Esophagus mucosa (tissue), 1 donor: ENCODE measurements around the gene PNMA6E. TPM values are rescaled to one million over a fixed set of nuclear protein-coding genes. Genes with fewer than 3 reads are reported as not detected.

Experiments
- ATAC-seq: fragments of 200-7000 bp; cut with Tn5 transposase; one replicate; pipeline ENCODE4 v1.9.1; 2020
- total RNA-seq: library from RNA; stranded (reverse); gene quantifications from one replicate; pipeline ENCODE4 v1.2.4, GENCODE V29; 2023
- donor health status: DM: yes; HTN: yes; CAD: no.

The PNMA6E gene
- total RNA-seq, 1 donor from 2014 or later: not detected

DNA sequence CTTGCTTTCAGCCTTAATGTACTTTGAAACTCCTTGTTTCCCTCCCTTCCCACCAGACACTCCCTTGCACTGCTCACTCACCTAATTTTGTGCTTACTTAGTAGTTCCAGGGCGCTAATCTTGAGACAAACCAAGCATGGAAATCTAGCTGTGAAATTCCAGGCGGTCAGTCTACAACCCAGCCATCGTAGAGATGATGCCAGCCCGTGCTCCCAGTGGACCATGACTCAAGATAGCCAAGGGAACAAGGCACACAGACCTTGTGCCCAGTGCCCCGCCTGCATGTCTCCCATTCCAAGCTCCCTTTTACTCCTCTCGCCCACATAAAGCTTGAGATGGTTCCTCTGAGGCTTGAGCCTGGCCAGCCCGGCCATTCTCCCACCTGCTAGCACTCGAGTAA, 33.7 kb upstream of the PNMA6E start:
- ATAC-seq: no peak

GRCh38 chrX:153433781-153434285, 32.7 kb upstream of the PNMA6E start:
- ATAC-seq: no peak

GRCh38 chrX:153433161-153433680, 32.1 kb upstream of the PNMA6E start:
- ATAC-seq: no peak

DNA sequence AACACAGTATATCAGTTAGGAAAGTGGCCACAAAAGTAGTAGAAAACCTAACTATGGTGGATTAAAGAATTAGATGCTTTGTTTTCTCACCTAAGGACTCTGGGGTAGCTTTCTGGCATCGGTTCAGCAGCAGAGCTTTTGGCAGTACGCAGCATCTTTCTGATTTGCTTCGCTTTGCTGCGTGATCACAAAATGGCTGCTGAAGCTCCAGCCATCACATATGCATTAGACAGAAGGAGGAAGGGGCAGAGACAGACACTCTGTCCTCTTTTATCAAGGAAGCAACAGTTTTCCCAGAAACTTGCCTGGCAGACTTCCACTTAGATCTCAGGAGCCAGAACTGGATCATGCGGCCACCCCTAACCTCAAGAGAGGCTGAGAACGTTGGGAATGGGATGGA, 29.6 kb upstream of the PNMA6E start:
- no peak for ATAC-seq

DNA sequence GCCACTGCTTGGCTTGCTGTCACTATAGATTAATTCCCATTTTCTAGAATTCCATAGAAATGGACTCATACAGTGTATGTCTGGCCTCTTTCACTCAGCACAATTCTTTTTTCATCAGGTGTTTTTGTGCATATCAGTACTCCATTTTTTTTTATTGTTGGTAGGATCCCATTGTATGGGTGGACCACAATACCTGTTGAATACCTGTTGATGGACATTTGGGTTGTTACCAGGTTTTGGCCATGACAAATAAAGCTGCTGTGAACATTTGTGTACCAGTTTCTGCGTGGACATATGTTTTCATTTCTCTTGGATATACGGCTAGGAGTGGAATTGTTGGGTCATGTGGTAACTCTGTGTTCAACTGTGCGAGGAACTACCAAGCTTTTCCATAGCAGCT, 25.1 kb upstream of the PNMA6E start:
- no peak for ATAC-seq

DNA sequence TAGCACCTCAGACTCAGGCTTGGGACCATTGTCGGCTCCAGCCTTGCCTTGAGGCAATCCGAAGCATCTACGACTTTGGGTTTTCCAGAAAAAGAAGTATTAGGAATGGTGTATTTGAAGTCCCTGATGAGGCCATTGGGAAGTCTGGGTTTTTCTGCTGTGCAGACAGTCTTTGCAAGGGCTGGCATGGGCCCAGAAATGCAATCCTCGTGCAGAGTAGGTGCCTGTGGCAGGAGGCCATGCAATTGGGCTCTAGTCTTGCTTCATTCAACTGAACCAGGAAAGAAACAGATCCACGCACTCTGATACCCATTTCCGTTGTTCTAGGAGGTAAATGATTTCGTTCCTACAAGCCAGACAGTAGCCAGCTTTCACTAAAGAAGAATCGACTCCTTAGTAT, 22.5 kb upstream of the PNMA6E start:
- no peak for ATAC-seq

- ATAC-seq: no peak
These were observed 20.7 kb upstream of the PNMA6E start for GRCh38 chrX:153421856-153422255.

- no peak for ATAC-seq
These were observed 19.9 kb upstream of the PNMA6E start for GRCh38 chrX:153420851-153421599.

GRCh38 chrX:153417637-153418036, 16.5 kb upstream of the PNMA6E start:
- ATAC-seq: no peak

- ATAC-seq: no peak
These were observed 15.8 kb upstream of the PNMA6E start for GRCh38 chrX:153416781-153417450.

DNA sequence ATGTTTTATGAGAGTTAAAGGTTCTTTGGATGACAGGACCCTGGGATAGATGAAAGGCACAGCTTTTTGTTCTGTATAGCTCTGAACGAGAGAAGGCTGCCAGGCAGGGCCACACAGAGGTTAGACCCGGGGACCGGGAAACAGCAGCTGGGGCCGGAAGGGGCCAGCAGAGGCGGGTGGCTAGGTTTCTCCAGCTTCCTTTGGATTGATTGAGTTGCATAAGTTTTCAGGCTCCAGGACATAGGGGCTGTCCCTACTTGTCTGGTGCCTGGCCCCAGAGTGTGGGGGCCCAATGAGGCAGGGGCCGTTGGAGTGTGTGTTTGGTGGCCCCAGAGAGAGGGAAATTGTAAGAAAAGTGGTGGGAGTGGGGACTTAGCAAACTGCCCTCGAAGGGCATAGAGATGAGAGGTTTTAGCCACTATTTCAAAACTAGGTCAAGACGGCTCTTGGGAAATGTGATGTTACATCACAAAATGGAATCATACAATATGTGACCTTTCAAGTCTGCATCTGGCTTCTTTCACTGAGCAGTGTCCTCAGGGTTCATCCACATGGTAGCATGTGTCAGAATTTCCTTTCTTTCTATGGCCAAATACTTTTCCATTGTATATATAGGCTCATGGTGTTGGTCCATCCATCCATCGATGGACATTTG, 13.8 kb upstream of the PNMA6E start:
- ATAC-seq: no peak

GRCh38 chrX:153413731-153414130, 12.6 kb upstream of the PNMA6E start:
- no peak for ATAC-seq

DNA sequence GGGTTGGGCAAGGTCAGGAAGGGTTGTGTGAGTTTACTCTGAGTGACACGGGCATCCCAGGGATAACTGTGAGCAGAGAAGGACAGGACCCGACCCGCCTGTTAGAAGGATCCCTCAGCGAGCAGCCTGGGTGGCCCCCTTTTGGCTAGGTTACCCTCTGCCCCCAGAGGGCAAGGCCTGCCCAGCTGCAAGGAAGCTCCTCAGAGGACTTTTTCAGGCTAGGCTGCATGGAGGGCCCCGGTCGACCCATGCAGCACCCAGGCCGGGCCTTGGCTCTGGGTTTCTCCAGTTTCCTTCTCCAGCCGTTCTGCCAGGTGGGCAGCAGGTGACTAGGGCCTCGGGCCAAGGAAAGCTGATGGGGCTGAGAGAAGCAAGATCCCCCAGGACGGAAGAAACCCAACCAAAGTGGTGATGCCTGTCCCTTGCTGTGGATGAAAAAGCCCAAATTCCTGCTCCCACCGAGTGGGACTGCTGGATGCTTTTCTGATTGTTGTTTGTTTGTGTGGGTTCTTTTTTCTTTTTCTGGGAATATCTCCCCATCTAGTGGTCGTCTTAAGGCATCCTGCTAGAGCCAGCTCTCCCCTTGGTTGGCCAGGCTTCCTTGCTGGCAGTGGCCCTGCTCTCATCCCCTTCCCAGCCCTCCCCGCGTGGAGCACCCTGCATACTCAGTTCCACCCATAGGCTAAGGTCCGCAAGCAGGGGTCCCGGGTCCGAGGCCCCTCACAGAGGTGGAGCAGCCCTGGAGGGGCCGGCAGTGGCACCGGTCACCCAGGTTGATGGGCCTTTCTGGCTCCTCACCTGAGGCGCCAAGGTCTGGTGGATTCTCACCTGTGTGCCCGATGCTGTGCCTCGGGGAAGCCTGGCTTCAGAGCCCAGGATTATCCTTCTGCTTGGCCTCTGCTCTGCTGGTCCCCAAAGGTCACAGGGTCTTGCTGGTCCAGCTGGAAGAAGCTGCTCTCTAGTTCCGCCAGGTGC, 11.9 kb upstream of the PNMA6E start:
- ATAC-seq: no peak

DNA sequence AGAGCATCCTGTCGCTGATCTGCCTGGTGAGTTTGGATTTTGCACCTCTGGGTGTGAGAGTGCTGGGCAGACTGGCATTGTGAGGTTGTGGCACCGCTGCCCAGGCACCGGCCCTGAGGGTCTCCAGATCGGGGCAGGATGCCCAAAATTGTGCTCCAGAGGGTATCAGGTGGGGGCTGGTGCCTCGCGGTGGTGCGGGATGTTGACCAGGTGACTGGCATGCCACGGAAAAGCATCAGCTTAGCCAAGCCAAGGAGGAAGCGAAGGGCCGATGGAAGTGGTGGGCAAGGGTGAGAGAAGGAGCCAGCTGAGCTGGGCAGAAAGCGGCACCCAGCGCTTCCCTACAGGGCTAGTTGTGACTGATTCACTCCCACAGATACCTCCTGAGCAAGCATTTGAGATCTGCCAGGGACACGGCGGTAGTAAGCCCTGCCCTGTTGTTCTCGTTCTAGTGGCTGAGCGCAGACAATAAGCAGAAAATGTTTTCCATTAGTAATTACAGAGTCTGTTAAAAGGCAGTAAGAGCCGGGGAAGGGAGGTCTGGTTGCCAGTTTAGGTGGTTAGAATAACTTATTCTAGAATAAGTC, 10.9 kb upstream of the PNMA6E start:
- peak; percentile 76 for ATAC-seq

- peak; percentile 42 for ATAC-seq
These were observed 10.3 kb upstream of the PNMA6E start, which contains the start of gene ZFP92 for GRCh38 chrX:153411255-153411987. TSS of gene ZFP92 (plus strand) at chrX:153411472. CDS start at chrX:153418323, 6,851 bp downstream.

- no peak for ATAC-seq
These were observed 9.7 kb upstream of the PNMA6E start for GRCh38 chrX:153410888-153411254.

- no peak for ATAC-seq
These were observed 9.2 kb upstream of the PNMA6E start for GRCh38 chrX:153410373-153410772.

DNA sequence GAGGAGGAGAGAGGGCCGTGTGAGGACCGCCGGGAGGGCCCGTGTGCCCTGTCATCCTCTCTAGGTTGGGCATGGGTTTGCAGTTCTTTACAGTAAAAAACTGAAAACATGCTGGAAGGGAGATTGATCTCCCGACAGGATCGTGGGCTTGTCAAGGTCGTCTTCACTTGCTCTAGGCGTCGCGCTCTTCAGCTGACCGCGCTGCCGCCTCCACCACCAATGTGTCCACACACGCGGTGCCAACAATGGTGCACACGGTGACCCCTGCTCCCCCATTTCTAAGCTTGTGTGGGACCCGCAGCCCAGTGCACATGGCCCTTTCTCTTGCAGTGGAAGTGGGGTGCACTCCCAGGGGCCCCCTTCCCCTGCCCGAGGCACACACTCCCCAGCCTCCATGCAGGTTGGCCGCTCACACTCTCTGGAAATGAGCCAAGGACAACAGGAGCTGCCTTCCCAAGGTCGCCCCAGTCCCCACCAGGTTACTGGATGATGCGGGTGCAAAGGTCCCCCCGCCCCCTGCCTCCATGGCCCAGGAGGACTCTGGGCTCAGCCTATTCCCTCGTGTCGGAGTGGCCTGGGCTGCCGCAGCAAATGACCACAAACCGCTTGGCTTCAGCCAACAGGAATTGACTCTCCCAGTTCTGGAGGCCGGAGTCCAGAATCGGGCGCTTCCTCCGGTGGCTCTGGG, 8.4 kb upstream of the PNMA6E start:
- ATAC-seq: no peak

- no peak for ATAC-seq
These were observed 7.8 kb upstream of the PNMA6E start for GRCh38 chrX:153408871-153409351.

GRCh38 chrX:153408221-153408721, 7.1 kb upstream of the PNMA6E start:
- no peak for ATAC-seq
